Measurements from ENCODE around the gene WFIKKN1.

DNA sequence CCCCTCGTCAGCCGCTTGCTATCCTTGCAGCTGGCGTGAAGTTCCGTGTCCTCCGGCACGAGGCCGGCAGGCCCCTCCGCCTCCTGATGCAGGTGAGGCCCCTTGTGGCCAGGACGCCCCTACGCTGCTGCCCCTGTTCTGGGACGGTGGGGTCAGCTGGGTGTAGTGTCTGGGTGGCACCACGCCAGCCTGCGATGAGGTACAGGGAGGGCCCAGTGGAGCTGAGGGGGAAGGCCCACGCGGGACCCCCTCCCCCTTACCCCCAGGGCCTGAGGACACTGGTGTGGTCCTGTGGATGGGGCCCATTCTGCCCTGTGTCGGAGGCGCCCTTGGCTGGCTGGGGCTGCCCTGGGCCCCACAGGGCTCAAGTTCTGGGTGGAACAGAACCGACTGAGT lies 48.6 kb upstream of the WFIKKN1 start:
- no peak for TF ChIP-seq FOXM1 (IDR thresholded peaks at IDR 0.05; ENCODE audit: borderline replicate concordance)
- no peak for TF ChIP-seq BHLHE40 (IDR thresholded peaks at IDR 0.05; ENCODE audit: borderline replicate concordance)
- no peak for TF ChIP-seq SUZ12 (IDR thresholded peaks at IDR 0.05)
- no peak for TF ChIP-seq FOXA1 (IDR thresholded peaks at IDR 0.05)
- no peak for TF ChIP-seq FOXK2 (IDR thresholded peaks at IDR 0.05)
- TF ChIP-seq TARDBP (IDR thresholded peaks at IDR 0.05): no peak
- no peak for TF ChIP-seq SP1 (IDR thresholded peaks at IDR 0.05)
- TF ChIP-seq, protein P1, sequence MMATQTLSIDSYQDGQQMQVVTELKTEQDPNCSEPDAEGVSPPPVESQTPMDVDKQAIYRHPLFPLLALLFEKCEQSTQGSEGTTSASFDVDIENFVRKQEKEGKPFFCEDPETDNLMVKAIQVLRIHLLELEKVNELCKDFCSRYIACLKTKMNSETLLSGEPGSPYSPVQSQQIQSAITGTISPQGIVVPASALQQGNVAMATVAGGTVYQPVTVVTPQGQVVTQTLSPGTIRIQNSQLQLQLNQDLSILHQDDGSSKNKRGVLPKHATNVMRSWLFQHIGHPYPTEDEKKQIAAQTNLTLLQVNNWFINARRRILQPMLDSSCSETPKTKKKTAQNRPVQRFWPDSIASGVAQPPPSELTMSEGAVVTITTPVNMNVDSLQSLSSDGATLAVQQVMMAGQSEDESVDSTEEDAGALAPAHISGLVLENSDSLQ (IDR thresholded peaks at IDR 0.05): no peak
- TF ChIP-seq ZNF384 (IDR thresholded peaks at IDR 0.05): no peak
- TF ChIP-seq LEF1 (IDR thresholded peaks at IDR 0.05; ENCODE audit: borderline replicate concordance): no peak
- no peak for TF ChIP-seq ELF4 (IDR thresholded peaks at IDR 0.05)
- TF ChIP-seq CTBP1 (IDR thresholded peaks at IDR 0.05; ENCODE audit: borderline replicate concordance): no peak
- TF ChIP-seq HDGF (IDR thresholded peaks at IDR 0.05; ENCODE audit: borderline replicate concordance): no peak
